K562 treated with DMSO at 1 percent for 48 hours (cell line): Measurements from ENCODE around the gene BOK. TPM values are rescaled to one million over a fixed set of nuclear protein-coding genes. Genes with fewer than 3 reads are reported as not detected.

Source experiments
- total RNA-seq: library from RNA; unstranded; fragments of 300-600 nt; gene quantifications from 2 replicates; pipeline ENCODE4 v1.2.3, GENCODE V29; 2022; ENCODE audit warnings: low replicate concordance; ENCODE audit errors: extremely low read depth

BOK gene
- total RNA-seq, result not detected in 2 replicates

GRCh38 chr2:241558532-241559322 is at the start of gene BOK:
Gene BOK, plus strand, starts transcription at chr2:241558745. Its CDS starts 739 bp downstream, at chr2:241559484.

Other genes with a start within 250 kb of the BOK start
- gene HDLBP, start 243.1 kb upstream of the BOK start, total RNA-seq, result 435 TPM in 1 of 2 replicates, not detected in the other
- gene SEPTIN2, start 242.8 kb upstream of the BOK start, total RNA-seq, result not detected in 2 replicates
- gene FARP2, start 202.5 kb upstream of the BOK start, total RNA-seq, result not detected in 2 replicates
- 745 TPM in 1 of 2 replicates, not detected in the other for gene STK25, start 50.2 kb upstream of the BOK start, total RNA-seq
- 613 TPM in 1 of 2 replicates, not detected in the other for gene THAP4, start 78.4 kb downstream of the BOK start, total RNA-seq
- gene ATG4B, start 78.9 kb downstream of the BOK start, total RNA-seq, result not detected in 2 replicates
- not detected in 2 replicates for gene DTYMK, start 128.1 kb downstream of the BOK start, total RNA-seq
- not detected in 2 replicates for gene ING5, start 143.3 kb downstream of the BOK start, total RNA-seq
- not detected in 2 replicates for gene D2HGDH, start 175.9 kb downstream of the BOK start, total RNA-seq
- gene GAL3ST2, start 218.1 kb downstream of the BOK start, total RNA-seq, result not detected in 2 replicates